Smooth muscle cell of the umbilical artery (primary cell): Measurements from ENCODE around the gene C1orf115. TPM values are rescaled to one million over a fixed set of nuclear protein-coding genes. Genes with fewer than 3 reads are reported as not detected.

Experiments used
- total RNA-seq: library from RNA; depleted of rRNA; stranded (reverse); fragments of >200 nt; gene quantifications from 2 replicates; pipeline ENCODE4 v1.2.3, GENCODE V29; 2014

Gene C1orf115, protein sequence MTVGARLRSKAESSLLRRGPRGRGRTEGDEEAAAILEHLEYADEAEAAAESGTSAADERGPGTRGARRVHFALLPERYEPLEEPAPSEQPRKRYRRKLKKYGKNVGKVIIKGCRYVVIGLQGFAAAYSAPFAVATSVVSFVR
- total RNA-seq: 0.28 and 0.30 TPM in 2 replicates

DNA sequence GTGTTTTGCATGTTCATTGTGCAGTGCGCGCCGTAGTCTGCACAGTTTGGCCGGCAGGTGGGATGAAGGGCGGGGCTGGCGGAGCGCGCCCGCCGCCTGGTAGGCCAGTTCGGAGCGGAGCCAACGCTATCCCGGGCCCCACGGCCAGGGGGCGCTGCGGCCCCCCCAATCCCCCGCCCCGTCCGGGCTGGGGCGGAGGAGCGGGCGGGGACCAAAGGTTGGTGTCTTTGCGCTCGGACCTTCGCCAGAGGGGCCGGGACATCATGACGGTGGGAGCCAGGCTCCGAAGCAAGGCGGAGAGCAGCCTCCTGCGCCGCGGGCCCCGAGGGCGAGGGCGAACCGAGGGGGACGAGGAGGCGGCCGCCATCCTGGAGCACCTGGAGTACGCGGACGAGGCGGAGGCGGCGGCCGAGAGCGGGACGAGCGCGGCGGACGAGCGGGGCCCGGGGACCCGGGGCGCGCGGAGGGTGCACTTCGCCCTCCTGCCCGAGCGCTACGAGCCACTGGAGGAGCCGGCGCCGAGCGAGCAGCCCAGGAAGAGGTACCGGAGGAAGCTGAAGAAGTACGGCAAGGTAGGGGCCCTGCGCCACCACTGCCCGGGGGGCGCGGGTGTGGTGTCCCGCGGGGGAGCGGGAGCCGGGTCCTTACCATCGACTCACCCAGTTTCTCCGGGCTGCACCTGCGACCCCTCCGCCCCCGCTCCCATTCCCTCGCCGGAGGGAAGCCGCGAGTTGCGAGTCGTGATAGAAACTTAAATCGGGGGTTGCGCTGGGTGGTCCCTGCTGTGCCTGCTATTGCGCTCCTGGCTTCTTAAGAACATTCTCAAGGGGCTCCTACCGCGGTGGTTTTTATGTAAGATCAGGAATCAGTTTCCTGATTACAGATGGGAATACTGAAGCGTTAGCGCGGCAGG is at the start of gene C1orf115:
Gene C1orf115, plus strand, starts transcription at position 224 of the 913 bp plus-strand sequence. Its CDS starts 40 bp downstream, at position 264.

DNA sequence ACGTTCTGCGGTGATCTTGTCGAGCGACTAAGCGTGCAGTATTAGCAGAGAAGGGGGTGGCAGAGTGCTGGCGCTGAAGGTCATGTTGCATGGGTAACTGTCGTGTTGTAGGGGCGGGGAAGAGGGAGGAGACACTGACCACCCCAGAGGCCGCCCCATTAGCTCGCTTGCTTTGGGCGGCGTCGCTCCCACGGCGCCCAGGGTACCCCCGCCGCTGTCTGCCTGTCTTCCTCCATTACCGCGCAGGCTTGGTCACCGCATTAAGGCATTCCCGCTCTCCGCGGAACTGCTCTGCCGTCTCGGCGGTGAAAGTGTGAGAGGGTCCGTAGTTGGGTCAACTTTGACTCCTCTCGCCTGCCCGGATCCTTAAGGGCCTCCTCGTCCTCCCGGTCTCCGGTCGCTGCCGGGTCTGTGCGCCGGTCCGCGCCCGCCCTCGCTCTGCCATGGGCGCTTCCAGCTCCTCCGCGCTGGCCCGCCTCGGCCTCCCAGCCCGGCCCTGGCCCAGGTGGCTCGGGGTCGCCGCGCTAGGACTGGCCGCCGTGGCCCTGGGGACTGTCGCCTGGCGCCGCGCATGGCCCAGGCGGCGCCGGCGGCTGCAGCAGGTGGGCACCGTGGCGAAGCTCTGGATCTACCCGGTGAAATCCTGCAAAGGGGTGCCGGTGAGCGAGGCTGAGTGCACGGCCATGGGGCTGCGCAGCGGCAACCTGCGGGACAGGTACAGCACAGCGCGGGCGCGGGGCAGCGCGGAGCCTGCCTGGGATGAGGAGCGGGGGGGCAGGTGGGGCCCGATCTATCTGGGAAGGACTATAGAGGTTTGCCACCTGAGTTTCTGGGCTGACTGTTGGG is 58.1 kb downstream of the C1orf115 start, which contains the start of gene MTARC2:
Gene MTARC2, plus strand, starts transcription at position 234 of the 846 bp plus-strand sequence. Its CDS starts 210 bp downstream, at position 444.

Other genes with a start within 250 kb of the C1orf115 start
- gene MARK1, start 162.2 kb upstream of the C1orf115 start, total RNA-seq: 0.59 and 3.5 TPM in 2 replicates
- gene MTARC2, start 58.0 kb downstream of the C1orf115 start, total RNA-seq: 1.4 and 1.5 TPM in 2 replicates
- 0.89 and 2.5 TPM in 2 replicates for gene MTARC1, start 96.5 kb downstream of the C1orf115 start, total RNA-seq
- 5.4 and 5.6 TPM in 2 replicates for gene HLX, start 189.1 kb downstream of the C1orf115 start, total RNA-seq